Measurements from ENCODE around the gene CBARP. TPM values are rescaled to one million over a fixed set of nuclear protein-coding genes. Genes with fewer than 3 reads are reported as not detected.

Gene CBARP
- polyA plus RNA-seq, 1 experiment: 1.6 TPM

DNA sequence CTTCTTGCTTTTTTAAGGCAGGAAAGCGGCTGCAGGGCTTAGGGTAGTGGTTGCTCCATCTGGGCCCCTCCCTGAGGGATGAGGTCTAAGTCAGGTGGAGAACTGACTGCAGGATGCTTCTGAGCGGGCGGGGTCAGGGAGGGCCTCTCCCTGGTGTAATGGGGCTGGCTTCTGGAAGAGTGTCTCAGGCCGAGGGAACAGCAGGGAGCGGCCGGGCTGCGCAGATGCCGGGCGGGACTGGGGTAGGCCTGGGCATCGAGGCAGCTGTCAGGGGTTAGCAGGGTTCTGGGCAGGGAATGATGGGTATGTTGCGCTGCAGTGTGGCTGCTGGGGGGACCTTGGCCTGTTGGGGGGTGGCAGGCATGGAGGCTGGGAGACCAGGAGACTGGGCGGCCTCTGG, 40.3 kb upstream of the CBARP start:
- DNase-seq (ENCODE audit: low read depth): no peak
- no peak overlapping the region for H3K4me3 ChIP-seq (ENCODE audit: low read depth, low read length)
- ChIA-PET CTCF (interaction anchor here (0.7 to 3.3 kb wide), 3 partner anchors 10 to 34 kb away, joined by 4 to 12 read pairs (median 6); no protein-coding TSS in a partner anchor), POLR2A (no interaction called here)
- no peaks in the 10 kb centered on the region for H3K27me3 ChIP-seq (ENCODE audit: control insufficient read depth, insufficient read depth, low read length)
- peaks cover 23% of the 10 kb centered on the region for H3K36me3 ChIP-seq (ENCODE audit: control insufficient read depth, insufficient read depth, low read length)
- no peak for TF ChIP-seq CTCF (IDR thresholded peaks at IDR 0.05; ENCODE audit: insufficient read depth, low read depth, low read length)

DNA sequence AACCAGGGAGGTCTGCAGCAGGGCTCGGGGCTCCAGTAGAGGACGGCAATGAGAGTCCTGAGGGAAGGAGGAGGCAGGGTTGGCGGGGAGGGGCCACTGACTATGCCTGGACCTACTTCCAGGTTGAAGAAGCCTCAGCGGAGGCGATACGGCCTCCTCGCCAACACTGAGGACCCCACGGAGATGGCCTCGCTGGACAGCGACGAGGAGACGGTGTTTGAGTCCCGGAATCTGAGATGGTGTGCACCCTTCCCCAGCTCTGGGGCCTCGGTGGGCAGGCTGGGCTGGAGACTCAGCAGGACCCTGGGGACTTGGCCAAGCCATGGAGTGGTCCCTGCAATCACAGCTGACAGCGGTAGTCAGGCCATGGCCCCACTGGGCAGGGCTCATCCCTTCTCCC, 39.3 kb upstream of the CBARP start:
- H3K4me3 ChIP-seq (ENCODE audit: low read depth, low read length): no peak overlapping the region
- CTCF ChIA-PET: interaction anchor here (1.0 to 3.3 kb wide), 2 partner anchors 9 to 33 kb away, joined by 6 to 12 read pairs; no protein-coding TSS in a partner anchor
- peaks cover 31% of the 10 kb centered on the region for H3K36me3 ChIP-seq (ENCODE audit: control insufficient read depth, insufficient read depth, low read length)
- TF ChIP-seq CTCF (IDR thresholded peaks at IDR 0.05; ENCODE audit: insufficient read depth, low read depth, low read length): no peak
- POLR2A ChIA-PET: interaction anchor here (0.7 kb wide), 1 partner anchor 24 kb away, joined by 3 read pairs; no protein-coding TSS in a partner anchor
- DNase-seq (ENCODE audit: low read depth): no peak
- no peaks in the 10 kb centered on the region for H3K27me3 ChIP-seq (ENCODE audit: control insufficient read depth, insufficient read depth, low read length)

GRCh38 chr19:1276628-1277022, 38.8 kb upstream of the CBARP start:
- POLR2A ChIA-PET: interaction anchor here (0.7 kb wide), 1 partner anchor 24 kb away, joined by 3 read pairs; no protein-coding TSS in a partner anchor
- no peak for TF ChIP-seq CTCF (IDR thresholded peaks at IDR 0.05; ENCODE audit: insufficient read depth, low read depth, low read length)
- CTCF ChIA-PET: interaction anchor here (6.2 kb wide), 1 partner anchor 33 kb away, joined by 46 read pairs; no protein-coding TSS in a partner anchor

GRCh38 chr19:1275976-1276627, 38.3 kb upstream of the CBARP start:
- ChIA-PET CTCF (interaction anchor here (1.5 to 6.2 kb wide), 2 partner anchors 10 to 32 kb away, joined by 7 to 46 read pairs; no protein-coding TSS in a partner anchor), POLR2A (no interaction called here)
- no peak for TF ChIP-seq CTCF (IDR thresholded peaks at IDR 0.05; ENCODE audit: insufficient read depth, low read depth, low read length)
- no peak for DNase-seq (ENCODE audit: low read depth)
- Histone ChIP-seq H3K4me3 (ENCODE audit: low read depth, low read length) (peak overlapping the region; percentile 75), H3K36me3 (ENCODE audit: control insufficient read depth, insufficient read depth, low read length) (peaks cover 39% of the 10 kb centered on the region), H3K27me3 (ENCODE audit: control insufficient read depth, insufficient read depth, low read length) (no peaks in the 10 kb centered on the region)

More at GRCh38 chr19:1276628-1277022, 38.8 kb upstream of the CBARP start:
- no peaks in the 10 kb centered on the region for H3K27me3 ChIP-seq (ENCODE audit: control insufficient read depth, insufficient read depth, low read length)
- no peak for DNase-seq (ENCODE audit: low read depth)
- H3K36me3 ChIP-seq (ENCODE audit: control insufficient read depth, insufficient read depth, low read length): peaks cover 35% of the 10 kb centered on the region
- H3K4me3 ChIP-seq (ENCODE audit: low read depth, low read length): no peak overlapping the region; the same call in 1 of the 2 replicates

- peak; percentile 57 for DNase-seq (ENCODE audit: low read depth)
- H3K27me3 ChIP-seq (ENCODE audit: control insufficient read depth, insufficient read depth, low read length): no peaks in the 10 kb centered on the region
- peaks cover 43% of the 10 kb centered on the region for H3K36me3 ChIP-seq (ENCODE audit: control insufficient read depth, insufficient read depth, low read length)
- CTCF ChIA-PET: interaction anchor here (1.0 to 6.2 kb wide), 4 partner anchors 9 to 32 kb away, joined by 3 to 46 read pairs (median 5); no protein-coding TSS in a partner anchor
- no peak for TF ChIP-seq CTCF (IDR thresholded peaks at IDR 0.05; ENCODE audit: insufficient read depth, low read depth, low read length)
- POLR2A ChIA-PET: interaction anchor here (0.5 to 0.6 kb wide), 3 partner anchors 31 to 582 kb away, joined by 3 to 10 read pairs (median 3); no protein-coding TSS in a partner anchor
- peak within 1 kb of the TSS; percentile 75 for H3K4me3 ChIP-seq (ENCODE audit: low read depth, low read length)
These were observed 37.6 kb upstream of the CBARP start, which contains the start of gene FAM174C for GRCh38 chr19:1275260-1275975. Gene FAM174C (plus strand): TSS chr19:1275530. CDS start chr19:1275550, 20 bp downstream.
